ENCODE results near the gene RGS17. TPM values are rescaled to one million over a fixed set of nuclear protein-coding genes. Genes with fewer than 3 reads are reported as not detected.

RGS17 gene
- total RNA-seq, 6 experiments from 2014 or later = 0.02 to 0.24 (median 0.09) TPM; not detected in 1

DNA sequence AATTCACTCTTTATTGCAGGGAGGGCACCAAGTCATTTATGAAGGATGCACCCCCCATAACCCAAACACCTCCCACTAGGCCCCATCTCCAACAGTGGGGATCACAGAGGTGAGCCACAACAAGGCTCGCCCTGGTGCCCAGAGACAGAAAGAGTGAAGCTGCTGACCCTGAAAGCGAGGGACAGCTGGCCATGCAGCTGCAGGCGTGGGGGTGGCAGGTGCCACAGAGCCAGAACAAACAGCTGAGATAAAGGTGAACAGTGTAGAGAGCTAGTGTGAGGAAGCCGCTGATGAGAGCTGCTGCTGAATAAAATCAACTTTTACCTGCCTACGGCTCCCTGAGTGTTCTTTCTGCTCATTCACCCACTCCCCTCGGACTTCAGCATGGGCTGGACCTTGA lies 18.8 kb upstream of the RGS17 start:
- Mint-ChIP-seq H3K4me1 (ENCODE audit: low read depth) (0 out of 2 replicates have a peak, but pooled peaks cover 5% of the 10 kb centered on the region), H3K27ac (no peak overlapping the region), H3K27me3 (ENCODE audit: insufficient read depth) (peaks cover 22% of the 10 kb centered on the region), H3K36me3 (ENCODE audit: low read depth) (no peaks in the 10 kb centered on the region), H3K9me3 (no peaks in the 10 kb centered on the region), H3K4me3 (no peak overlapping the region)
- TF ChIP-seq, protein P1, sequence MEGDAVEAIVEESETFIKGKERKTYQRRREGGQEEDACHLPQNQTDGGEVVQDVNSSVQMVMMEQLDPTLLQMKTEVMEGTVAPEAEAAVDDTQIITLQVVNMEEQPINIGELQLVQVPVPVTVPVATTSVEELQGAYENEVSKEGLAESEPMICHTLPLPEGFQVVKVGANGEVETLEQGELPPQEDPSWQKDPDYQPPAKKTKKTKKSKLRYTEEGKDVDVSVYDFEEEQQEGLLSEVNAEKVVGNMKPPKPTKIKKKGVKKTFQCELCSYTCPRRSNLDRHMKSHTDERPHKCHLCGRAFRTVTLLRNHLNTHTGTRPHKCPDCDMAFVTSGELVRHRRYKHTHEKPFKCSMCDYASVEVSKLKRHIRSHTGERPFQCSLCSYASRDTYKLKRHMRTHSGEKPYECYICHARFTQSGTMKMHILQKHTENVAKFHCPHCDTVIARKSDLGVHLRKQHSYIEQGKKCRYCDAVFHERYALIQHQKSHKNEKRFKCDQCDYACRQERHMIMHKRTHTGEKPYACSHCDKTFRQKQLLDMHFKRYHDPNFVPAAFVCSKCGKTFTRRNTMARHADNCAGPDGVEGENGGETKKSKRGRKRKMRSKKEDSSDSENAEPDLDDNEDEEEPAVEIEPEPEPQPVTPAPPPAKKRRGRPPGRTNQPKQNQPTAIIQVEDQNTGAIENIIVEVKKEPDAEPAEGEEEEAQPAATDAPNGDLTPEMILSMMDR (IDR thresholded peaks at IDR 0.05) = no peak
- DNase-seq = no peak

DNA sequence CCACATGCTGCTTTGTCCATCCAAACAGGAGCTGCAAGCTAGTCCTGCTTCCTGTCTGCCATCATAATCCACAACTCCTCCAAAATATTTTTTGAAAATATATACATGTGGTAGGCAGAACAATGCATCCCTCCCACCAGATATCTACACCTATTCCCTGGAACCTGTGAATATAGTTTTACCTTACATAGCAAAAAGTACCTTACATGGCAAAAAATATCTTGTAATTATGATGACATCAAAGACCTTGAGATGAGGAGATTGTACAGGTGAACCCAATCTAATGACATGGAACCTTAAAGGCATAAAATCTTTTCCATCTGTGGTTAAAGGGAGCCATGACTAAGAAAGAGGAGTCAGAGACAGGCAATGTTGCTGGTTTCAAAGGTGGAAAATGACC lies 15.3 kb upstream of the RGS17 start:
- no peak overlapping the region for H3K4me3 Mint-ChIP-seq
- H3K36me3 Mint-ChIP-seq (ENCODE audit: low read depth) = no peaks in the 10 kb centered on the region
- no peak for DNase-seq
- H3K9me3 Mint-ChIP-seq = no peaks in the 10 kb centered on the region
- no peaks in the 10 kb centered on the region for H3K4me1 Mint-ChIP-seq (ENCODE audit: low read depth)
- peaks cover 27% of the 10 kb centered on the region for H3K27me3 Mint-ChIP-seq (ENCODE audit: insufficient read depth)
- TF ChIP-seq, protein P1 (IDR thresholded peaks at IDR 0.05) = no peak
- H3K27ac Mint-ChIP-seq = no peak overlapping the region

DNA sequence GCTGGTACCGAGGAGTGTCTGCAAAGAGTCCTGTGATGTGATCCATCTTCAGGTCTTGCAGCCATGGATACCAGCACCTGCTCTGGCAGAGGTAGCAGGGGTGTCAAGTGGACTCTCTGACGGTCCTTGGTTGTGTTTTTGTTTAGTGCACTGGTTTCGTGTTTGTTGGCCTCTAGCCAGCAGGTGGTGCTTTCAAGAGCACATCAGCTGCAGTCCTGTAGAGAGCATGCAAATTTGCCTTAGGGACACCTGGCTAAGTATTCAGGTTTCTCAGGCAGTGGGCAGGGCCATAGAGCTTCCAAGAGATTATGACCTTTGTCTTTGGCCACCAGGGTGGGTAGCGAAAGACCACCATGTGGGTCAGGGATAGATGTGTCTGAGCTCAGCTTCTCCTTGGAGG lies 14.5 kb upstream of the RGS17 start:
- Mint-ChIP-seq H3K27ac (no peak overlapping the region), H3K9me3 (no peaks in the 10 kb centered on the region), H3K36me3 (ENCODE audit: low read depth) (no peaks in the 10 kb centered on the region), H3K4me1 (ENCODE audit: low read depth) (no peaks in the 10 kb centered on the region), H3K4me3 (no peak overlapping the region), H3K27me3 (ENCODE audit: insufficient read depth) (peaks cover 25% of the 10 kb centered on the region)
- no peak for DNase-seq
- TF ChIP-seq, protein P1 (IDR thresholded peaks at IDR 0.05) = no peak

DNA sequence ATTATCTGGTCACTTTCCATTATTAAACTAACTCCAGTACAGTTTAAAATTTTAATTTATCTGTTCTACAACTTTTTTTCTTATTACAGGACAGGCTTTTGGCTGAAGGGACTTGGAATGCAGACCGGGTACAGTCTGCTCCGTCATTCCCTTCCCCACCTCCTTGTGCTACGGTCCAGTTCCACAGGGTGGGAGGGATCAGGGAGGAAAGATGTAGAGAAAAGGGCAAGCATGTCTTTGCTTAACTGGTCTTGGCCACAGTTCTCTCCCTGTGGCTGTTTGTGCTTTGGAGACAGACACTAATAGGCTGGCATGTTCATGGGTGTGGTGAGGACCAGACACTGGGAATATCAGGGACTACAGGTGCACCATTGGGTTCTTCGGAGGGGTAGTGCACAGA lies 12.1 kb upstream of the RGS17 start:
- no peak for DNase-seq
- TF ChIP-seq, protein P1 (IDR thresholded peaks at IDR 0.05) = no peak
- Mint-ChIP-seq H3K4me3 (no peak overlapping the region), H3K27ac (no peak overlapping the region), H3K9me3 (no peaks in the 10 kb centered on the region), H3K4me1 (ENCODE audit: low read depth) (no peaks in the 10 kb centered on the region), H3K27me3 (ENCODE audit: insufficient read depth) (peaks cover 13% of the 10 kb centered on the region), H3K36me3 (ENCODE audit: low read depth) (no peaks in the 10 kb centered on the region)

- DNase-seq = no peak
- no peaks in the 10 kb centered on the region for H3K4me1 Mint-ChIP-seq (ENCODE audit: low read depth)
Observed at GRCh38 chr6:153140299-153140698, 9.2 kb upstream of the RGS17 start.

More at GRCh38 chr6:153140299-153140698, 9.2 kb upstream of the RGS17 start:
- Mint-ChIP-seq H3K9me3 (no peaks in the 10 kb centered on the region), H3K27me3 (ENCODE audit: insufficient read depth) (peaks cover 6% of the 10 kb centered on the region; the same call in 1 of the 2 replicates), H3K4me3 (no peak overlapping the region), H3K27ac (no peak overlapping the region), H3K36me3 (ENCODE audit: low read depth) (no peaks in the 10 kb centered on the region)
- TF ChIP-seq, protein P1 (IDR thresholded peaks at IDR 0.05) = no peak
